Erythroblast (primary cell): ENCODE results near the gene PLEKHG5.

Experiments used
- DNase-seq, 2 experiments: peaks; one replicate each; lab custom pipeline; 2025; lab: John Stamatoyannopoulos, UW
- GATA1 ChIP-seq: IDR thresholded peaks from 2 replicates; pipeline ENCODE4 v1.6.1; 2011; ENCODE audit warnings: low read depth, mild to moderate bottlenecking, control low read depth, low read length, moderate library complexity
- POLR2A ChIP-seq: IDR thresholded peaks from 2 replicates; pipeline ENCODE4 v1.6.1; 2011; ENCODE audit warnings: mild to moderate bottlenecking, low read length

Gene PLEKHG5

GRCh38 chr1:6470132-6471085 is 21.1 kb downstream of the PLEKHG5 start:
- no peak for DNase-seq
- TF ChIP-seq GATA1 (no peak), POLR2A (no peak)

- DNase-seq, result no peak
- no peak for TF ChIP-seq GATA1
Observed at GRCh38 chr1:6468729-6469461, 22.6 kb downstream of the PLEKHG5 start.

DNA sequence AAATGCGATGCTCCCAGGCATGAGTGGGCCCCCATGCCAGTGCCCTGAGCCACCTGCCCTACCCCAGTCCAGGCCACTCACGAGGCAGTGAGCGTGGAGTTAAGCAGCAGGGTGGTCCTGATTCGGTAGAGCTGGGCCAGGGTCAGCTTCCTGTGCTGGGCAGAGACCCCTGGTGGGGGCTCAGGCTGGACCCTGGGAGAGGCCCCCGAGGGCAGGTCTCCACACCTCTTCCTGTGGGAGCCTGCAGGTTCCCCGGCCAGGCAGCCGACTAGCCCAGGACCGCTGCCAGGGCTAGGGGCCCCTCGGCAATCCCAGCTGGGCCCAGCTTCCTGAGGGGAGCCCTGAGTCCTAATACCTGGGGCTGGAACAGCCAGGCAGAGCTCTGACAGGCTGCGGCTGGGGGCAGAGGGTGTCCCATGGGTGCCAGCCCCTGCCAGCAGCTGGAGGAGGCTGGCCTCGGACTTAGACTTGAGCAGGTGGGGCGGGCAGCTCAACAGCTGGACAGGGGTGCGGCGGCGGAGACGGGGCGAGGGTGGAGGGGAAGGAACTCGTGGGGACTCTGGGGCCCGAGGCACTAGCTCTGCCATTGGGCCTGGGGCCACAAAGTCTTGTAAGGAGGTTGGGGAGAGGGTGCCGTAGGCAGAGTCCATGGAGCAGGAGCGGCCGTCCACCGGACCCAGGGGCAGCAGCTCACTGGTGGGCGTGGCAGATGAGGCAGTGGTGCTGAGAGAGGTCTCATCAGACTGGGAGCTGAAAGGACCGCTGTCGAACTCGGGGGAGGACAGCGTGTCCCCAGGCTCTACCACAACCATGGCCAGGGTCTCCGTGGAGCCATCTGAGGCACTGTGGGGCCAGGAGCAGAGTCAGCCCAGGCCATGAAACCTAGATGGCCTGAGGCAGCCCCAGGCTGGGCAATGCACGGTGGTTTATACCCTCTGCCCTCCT is 23.5 kb downstream of the PLEKHG5 start:
- DNase-seq, result no peak
- TF ChIP-seq POLR2A (no peak), GATA1 (no peak)

DNA sequence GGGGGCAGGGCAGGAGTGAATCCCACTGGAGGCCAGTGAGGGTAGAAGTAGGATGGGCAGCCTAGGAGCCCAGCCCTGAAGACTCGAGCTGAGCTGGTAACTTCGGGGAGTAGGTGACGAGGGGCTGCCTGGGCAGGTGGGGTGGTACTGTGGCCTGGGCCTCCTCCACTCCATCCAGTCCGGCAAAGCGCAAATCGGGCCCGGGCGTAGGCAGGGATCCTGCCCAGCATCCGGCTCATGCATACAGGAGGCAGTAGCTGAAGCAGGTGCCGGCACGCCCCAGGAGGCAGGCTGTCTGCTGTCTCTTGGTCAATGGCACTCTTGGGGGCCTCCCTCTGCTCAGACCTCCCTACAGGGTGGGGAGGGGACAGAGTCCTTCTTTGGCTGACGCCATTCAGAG is 24.2 kb downstream of the PLEKHG5 start:
- TF ChIP-seq GATA1 (no peak), POLR2A (no peak)
- DNase-seq, result no peak

- no peak for DNase-seq
- TF ChIP-seq GATA1 (no peak), POLR2A (no peak)
Observed at GRCh38 chr1:6466751-6467150, 24.7 kb downstream of the PLEKHG5 start.

DNA sequence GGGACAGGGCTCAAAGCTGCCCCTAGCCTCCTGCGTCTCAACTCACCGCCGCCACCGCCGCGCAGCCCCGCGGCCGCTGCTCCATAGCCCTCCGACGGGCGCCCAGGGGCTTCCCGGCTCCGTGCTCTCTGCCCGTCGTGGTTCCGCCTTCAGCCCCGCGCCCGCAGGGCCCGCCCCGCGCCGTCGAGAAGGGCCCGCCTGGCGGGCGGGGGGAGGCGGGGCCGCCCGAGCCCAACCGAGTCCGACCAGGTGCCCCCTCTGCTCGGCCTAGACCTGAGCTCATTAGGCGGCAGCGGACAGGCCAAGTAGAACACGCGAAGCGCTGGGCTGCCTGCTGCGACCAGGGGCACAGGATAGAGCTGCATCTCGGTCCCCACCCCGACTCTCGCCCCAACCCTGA is 25.4 kb downstream of the PLEKHG5 start, which contains the start of gene TNFRSF25:
Gene TNFRSF25 (minus strand): TSS at position 151 of the 400 bp plus-strand sequence. CDS start 66 bp downstream, at position 85.
- DNase-seq, result no peak
- TF ChIP-seq GATA1 (no peak), POLR2A (no peak)

GRCh38 chr1:6465461-6466005 is 25.9 kb downstream of the PLEKHG5 start:
- no peak for DNase-seq

GRCh38 chr1:6464915-6465314 is 26.6 kb downstream of the PLEKHG5 start:
- TF ChIP-seq POLR2A (no peak), GATA1 (no peak)
- DNase-seq, result no peak

More at GRCh38 chr1:6465461-6466005, 25.9 kb downstream of the PLEKHG5 start:
- TF ChIP-seq GATA1 (no peak), POLR2A (no peak)

GRCh38 chr1:6464514-6464836 is 27.0 kb downstream of the PLEKHG5 start:
- peak in 1 of 2 experiments; percentile 22 for DNase-seq

DNA sequence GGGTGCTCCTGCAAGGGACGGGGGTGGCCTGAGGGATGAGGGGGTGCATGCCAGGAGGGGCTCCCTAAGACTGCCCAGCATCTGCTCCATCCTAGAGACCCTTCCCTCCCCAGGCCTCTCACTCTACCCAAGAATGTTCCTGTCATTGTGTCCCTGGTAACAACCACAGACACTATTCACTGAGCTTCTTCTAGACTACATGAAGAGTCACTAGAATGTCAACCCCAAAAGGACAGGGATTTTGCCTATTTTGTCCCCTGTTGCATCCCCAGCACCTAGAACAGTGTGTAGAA is 28.4 kb downstream of the PLEKHG5 start:
- no peak for DNase-seq
- no peak for TF ChIP-seq POLR2A
- no peak for TF ChIP-seq GATA1

More at GRCh38 chr1:6464514-6464836, 27.0 kb downstream of the PLEKHG5 start:
- no peak for TF ChIP-seq POLR2A
- TF ChIP-seq GATA1, result no peak

DNA sequence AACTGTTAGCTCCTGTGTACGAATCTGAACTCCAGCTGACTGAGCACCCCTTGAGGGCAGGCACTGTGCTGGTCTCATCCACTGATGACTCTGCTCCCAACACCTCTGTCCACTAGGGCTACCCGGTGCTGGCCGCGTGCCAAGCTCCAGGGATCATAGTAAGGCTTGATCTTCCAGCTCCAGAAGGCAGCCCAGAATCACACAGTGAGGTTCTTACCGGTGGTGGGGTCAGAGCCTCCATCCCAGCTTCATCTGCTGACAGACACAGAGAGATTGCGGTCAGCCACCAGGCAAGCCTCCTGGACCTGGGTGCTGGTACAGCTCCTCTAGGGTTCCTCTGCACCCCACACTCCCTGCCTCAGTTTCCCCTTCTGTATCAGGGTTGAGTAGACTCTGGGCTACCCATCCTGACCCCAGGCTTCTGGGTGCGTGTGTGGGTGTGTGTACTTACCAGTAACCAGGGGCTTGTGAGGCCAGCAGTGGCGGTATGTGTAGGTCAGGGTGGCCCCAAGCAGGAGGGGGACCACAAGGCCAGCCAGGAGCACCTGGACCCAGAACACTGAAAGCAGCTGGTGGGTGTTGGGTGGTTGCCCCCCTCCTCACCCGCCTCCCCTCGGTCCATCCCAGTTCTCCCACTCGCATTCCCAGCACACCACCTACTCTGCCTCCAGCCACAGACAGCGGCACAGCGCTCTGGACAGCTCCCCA is 28.9 kb downstream of the PLEKHG5 start:
- TF ChIP-seq POLR2A (no peak), GATA1 (no peak)

DNA sequence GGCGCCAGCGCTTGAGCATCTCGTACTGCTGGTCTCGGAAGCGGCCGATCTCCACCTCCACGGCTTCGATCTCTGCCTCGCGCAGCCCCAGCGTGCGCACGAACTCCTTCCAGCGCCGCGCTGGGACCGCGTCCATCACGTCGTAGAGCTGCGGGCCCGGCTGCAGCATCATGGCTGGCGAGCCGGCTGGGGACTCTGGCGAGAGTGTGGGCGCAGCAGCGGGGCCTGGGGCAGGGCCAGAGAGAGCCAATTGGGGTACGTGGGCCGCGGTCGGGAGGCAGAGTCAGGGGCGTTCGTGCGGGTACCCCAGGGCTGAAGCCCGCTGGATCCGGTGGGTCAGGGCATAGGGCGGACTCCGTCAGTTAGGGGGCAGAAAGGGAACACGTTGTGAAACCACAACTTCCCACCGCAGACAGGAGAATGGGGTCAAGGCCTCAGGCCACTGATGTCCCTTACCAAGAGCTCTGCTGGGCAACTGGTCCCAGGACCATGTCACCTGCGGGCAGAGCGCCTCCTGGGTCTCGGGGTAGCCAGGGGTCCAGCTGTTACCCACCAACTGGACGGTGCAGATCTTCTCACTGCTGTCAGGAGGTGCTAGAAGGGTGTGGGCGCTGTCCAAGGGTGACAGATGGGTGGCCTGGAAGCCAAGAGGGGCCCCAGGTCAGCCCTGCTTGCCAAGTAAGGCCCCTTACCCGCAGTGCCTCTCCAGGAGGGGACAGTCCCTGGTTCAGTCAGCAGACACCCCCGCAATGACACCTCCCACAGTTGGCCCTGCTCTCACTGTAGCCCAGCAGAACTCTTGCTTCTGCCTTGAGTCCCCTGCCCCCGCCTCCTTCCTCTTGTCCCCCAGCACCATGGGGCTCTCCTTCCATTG is 29.7 kb downstream of the PLEKHG5 start:
- DNase-seq, result no peak
- TF ChIP-seq POLR2A (no peak), GATA1 (no peak)

More for the DNA sequence above, 28.9 kb downstream of the PLEKHG5 start:
- peak in 1 of 2 experiments; percentile 24 for DNase-seq
